NCI-H1694 treated with DMSO at 0.1 percent for 48 hours (cell line): ENCODE measurements around the gene FAM20C.
"Not testable (repeated sequence)": the region's sequence is repeated elsewhere in the genome, so short reads cannot be mapped to it uniquely, and the experiment has no call there.

Experiments
- DNase-seq: peaks from one replicate; lab custom pipeline; 2025; lab: John Stamatoyannopoulos, UW

Gene FAM20C

DNA sequence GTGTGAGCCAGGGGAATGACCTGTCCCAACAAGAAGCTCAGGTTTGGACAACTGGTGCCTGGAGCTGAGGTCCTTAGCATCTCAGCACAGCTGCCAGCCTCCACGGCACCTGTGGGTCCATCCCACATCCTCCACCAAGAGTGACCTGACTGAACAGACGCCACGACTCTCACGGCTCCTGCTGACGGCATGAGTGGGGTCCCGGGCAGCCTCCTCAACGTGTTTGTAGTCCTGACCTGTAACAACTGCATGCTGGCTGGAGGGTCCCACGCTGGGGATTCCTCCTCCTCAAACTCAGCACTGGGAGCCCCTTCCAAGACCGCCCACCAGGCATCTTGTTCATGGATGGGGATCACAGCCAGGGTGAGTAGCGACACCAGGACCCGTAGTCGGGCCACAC lies 36.2 kb downstream of the FAM20C start:
- DNase-seq = no peak

DNA sequence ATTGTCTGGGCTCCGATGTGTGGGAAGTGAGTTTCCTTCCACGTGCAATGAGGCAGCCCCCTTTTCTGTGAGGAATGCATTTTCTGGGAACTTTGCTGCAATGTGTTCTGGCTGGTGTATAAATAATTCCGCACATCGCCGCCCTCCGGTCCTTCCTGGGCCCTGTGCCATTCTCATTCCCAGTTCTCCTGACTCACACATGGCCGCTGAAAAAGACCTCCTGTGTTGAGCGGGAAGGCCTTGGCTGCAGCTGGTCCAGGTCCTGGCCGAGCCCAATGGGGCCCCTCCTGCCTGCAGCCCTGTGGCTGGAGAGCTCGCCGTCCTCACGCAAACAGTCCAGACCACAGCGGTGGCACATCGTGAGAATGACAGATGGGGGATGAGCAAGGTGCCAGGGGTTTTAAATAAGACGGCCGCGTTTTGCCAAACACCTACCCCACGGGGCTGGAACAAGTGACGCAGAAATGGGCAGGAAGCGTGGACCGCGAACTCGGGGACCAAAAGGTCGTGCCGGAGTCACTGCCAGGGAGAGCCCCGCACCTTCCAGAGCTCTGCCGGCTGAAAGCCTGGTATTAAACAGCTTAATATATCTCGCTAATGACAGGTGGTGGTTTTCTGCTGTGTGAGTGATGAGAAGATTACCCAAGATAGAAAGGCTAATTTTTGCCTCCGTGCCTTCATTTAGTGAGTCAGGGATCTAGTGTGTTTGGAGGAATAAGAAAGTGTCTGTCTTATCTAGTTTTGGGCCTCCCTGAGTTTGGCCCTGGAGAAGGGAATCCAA lies 37.0 kb downstream of the FAM20C start:
- DNase-seq = no peak

GRCh38 chr7:230274-230673 lies 37.9 kb downstream of the FAM20C start:
- DNase-seq = no peak

DNA sequence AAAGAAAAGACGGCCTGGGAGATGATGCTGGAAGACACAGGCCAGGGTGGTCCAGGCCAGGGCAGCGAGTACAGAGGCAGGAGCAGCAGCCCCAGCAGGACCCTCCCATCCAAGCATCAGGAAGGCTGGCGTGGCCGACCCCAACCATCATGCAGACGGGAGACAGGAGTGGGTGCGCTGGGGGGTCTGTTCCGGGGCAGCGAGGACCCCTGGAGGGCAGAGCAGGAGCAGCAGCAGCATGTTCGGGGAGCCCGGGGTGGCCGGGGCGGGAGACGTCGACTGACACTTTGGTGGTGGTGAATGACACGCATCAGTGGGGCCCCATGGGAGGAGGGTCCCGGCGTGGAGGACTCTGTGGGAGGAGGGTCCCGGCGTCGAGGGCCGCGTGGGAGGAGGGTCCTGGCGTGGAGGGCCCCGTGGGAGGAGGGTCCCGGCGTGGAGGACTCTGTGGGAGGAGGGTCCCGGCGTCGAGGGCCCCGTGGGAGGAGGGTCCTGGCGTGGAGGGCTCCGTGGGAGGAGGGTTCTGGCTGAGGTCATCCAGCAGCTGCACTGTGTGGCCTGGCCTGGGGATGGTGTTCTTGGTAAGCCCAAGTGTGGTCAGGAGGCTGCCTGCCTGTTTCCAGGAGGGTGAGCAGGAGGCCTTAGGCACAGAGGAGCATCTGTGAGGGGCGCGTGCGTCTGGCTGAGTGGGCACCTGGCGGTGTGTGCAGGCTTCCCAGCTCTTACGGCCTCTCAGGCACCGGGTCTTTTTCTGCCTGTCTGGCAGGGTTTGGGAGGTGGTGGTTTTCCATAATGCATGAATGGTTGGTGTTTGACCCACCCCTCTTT lies 38.9 kb downstream of the FAM20C start:
- DNase-seq = no peak

DNA sequence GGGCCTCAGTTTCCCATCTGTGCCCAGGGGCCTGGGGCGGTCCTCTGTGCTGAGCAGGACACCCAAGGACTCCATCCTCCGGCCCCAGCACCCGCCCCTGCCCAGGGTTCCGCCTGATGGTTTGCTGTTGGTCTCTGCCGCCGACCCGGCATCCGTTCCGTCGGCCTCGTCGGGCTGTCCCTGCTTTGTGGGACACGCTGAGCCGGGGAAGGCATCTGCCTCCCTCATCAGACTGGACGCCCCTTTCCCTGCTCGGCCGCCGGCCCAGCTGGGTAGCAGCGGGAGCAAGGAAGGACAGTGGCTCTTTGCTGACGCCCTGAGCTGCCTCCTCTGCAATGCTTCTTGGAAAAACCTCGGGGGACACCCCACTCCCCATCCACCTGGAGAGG lies 39.5 kb downstream of the FAM20C start:
- DNase-seq = no peak

DNA sequence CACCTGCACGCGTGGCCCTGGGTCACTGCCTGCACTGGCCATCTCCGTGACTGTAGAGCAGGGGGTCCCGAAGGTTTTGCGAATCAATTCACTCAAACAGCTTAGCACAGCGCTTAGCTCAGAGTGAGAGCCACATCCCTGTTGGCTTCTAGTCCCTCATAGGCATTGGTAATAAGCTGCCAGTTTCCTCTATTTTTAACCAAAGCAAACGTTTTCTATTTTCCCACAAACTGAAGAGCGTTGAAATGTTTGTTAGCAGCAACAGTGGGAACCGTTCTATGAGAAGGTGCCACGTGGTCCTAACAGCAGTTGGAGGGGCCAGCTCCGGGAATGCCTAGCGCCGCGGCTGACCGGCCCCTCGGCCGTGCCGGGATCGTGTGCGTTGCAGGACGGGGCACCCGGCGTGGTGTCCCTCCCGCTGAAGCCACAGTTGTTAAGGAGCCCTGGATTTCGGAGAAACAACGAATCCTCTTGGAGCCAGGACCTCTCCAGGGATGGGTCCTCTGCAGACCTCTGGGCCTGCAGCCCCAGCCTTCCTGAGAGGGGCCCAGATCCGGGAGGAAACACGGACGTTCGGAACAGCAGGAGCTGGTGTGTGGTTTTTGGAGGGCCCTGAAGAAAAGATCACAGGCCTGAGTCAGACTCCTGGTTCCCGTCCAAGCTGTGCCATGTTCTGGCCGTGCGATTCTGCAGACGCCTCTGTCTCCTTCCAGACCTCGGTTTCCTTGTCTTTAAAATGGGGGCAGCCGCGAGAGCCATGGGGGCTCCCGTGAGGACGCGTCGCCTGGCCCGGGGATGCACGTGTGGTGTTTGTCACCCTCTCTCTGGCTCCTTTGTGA lies 40.3 kb downstream of the FAM20C start:
- no peak for DNase-seq

- DNase-seq = no peak
Measured at GRCh38 chr7:233249-234035, 41.1 kb downstream of the FAM20C start.

GRCh38 chr7:234051-234707 lies 41.8 kb downstream of the FAM20C start:
- no peak for DNase-seq

- no peak for DNase-seq
Measured at GRCh38 chr7:234708-235553, 42.6 kb downstream of the FAM20C start.

DNA sequence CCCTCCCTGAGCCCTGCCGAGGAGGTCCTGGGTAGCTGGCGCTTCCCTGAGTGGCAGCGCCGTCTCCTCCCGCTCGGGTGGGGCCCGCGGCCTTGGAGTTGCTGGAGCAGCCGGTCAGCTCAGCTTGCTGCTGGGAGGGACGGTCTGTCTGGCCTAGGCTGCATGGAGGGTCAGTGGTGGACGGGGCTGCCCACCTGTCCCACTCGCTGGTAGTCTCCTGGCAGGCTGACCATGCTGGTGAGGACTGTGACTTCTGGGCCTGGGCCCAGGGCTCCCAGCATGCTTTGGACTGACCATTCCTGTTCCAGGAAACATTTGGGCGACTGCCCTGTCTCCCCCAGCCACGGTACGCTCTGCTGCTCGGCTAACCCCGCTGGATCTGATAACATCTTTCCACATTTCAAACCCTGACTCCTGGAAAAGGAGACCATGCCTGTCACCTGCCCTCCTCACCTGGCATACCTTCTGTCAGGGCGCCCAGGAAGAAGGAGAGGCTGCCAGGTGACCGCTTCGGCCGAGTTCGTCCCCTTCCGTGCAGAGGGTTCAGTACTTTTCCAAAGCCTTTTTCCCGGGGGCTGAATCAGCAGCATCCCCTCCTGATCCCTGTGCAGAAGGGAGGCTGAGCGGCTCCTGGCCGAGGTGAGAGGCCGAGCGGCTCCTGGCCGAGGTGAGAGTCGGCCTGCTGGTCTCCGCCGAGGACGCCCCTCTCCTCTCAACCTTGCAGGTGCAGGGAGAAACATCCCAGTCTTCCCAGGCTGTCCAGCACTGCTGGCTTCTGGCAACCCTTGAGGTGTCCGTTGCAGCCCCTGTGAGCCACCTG lies 43.4 kb downstream of the FAM20C start:
- no peak for DNase-seq

DNA sequence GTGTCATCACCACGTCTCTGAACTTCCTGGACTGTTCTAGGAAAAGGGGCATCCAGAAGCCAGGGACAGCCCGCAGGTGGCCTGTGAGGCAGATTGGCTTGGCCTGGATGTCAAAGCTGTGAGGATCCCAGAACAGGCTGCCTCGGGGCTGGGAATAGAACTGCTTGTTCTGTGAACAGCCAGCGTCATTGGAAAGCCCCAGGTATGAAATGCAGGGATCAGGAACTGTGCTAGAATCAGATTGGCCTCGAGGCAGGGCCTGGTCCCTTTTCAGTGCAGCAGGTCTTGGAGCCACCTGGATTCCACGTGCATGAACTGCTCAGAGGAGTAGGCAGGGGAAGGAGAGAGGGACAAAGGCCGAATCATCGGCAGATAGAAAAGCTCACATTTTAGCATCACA lies 44.6 kb downstream of the FAM20C start:
- DNase-seq = no peak

DNA sequence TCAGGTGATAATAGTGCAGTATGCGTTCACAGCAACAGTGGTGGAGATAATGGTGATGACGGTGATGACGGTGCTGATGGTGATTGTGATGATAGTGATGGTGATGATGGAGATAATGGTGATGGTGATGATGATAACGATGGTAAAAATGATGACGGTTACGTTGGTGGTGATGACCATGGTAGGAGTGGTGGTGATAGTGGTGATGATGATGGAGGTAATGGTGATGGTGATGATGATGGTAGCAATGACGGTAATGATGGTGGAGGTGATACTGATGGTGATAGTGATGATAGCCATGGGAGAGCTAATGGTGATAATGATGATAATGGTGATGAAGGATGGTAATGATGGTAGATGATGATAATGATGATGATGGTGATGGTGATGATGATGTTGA lies 45.0 kb downstream of the FAM20C start:
- DNase-seq = no peak

GRCh38 chr7:240146-240676 lies 47.8 kb downstream of the FAM20C start:
- DNase-seq = no peak

DNA sequence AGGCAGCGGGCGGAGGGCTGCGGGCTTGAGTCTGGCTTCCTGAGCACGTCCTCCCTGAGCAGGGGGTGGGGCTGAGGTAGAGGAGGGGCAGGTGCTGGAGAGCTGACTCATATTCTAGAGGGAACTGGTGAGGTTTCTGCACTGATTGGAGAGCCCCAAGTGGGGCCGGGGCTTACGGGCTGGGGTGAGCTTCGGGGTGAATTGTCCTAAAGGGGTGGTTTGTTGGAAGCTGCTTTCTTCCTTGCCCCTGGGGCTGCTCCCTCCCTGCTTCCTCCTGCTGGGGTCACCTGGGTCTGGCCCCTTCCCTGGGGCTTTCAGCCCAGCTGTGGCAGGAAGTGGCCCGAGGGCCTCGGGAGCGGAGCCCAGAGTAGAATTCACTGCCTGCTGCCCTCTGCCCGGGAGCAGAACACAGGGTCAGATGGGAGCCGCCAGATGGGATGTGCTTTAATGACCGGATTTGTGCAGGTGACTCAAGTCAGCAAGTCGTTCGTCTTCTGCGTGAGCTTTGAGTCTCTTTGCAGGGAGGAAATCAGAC lies 48.6 kb downstream of the FAM20C start:
- DNase-seq = no peak

GRCh38 chr7:241513-241912 lies 49.1 kb downstream of the FAM20C start:
- DNase-seq = no peak

DNA sequence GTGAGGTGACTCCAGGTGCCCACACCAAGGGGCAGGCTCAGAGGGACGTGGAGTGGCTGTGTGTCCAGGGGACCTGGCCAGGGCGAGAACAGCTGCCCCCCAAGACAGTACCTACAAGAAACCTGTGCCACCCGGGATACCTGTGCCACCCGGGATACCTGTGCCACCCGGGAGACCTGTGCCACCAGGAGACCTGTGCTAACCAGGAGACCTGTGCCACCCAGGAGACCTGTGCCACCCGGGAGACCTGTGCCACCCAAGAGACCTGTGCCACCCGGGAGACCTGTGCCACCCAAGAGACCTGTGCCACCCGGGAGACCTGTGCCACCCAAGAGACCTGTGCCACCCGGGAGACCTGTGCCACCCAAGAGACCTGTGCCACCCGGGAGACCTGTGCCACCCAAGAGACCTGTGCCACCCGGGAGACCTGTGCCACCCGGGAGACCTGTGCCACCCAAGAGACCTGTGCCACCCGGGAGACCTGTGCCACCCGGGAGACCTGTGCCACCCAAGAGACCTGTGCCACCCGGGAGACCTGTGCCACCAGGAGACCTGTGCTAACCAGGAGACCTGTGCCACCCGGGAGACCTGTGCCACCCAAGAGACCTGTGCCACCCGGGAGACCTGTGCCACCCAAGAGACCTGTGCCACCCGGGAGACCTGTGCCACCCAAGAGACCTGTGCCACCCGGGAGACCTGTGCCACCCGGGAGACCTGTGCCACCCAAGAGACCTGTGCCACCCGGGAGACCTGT lies 50.6 kb downstream of the FAM20C start:
- DNase-seq = not testable (repeated sequence)

- not testable (repeated sequence) for DNase-seq
Measured at GRCh38 chr7:243580-243978, 51.2 kb downstream of the FAM20C start.

DNA sequence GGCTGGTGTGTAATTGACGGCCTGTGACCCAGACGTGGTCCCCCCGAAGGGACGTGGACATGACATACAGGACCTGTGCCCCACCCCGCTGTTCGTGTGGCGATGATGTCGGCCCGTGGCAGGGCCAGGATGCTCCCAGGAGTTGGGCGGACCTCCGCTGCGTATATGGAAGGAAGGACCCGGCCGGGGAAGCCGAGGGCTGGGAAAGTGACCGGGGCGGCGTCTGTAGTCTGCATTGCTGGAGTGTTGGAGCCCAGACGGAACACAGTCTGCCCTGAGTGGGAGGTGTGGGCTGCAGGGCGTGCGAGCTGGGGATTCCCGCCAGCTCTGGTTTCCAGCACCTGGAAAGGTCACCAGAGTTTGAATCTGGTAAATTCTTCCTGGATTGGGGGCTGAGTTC lies 52.6 kb downstream of the FAM20C start:
- no peak for DNase-seq
